ENCODE measurements around the gene SPEM2.

The SPEM2 gene

GRCh38 chr17:7423679-7424078 lies 1.7 kb upstream of the SPEM2 start:
- DNase-seq: no peak

DNA sequence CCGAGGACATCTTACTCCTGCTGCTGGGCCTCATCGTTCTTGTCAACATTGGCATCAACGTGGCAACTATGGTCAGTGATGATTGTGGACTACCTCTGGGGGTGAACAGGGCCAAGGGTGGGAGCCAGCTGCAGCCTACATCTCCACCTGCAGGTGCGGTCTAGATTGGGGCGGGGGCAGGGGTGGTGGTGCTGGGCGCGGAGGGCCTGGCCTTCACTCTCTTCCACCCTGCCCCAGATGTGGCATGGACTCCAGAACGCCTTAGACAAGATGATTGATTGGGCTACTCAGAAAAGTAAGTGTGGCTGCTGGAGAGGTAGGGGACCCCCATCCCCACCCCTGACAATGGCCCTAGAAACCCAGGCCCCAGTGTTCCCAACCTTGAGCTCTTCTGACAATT lies 340 bp downstream of the SPEM2 start:
- no peak for DNase-seq

GRCh38 chr17:7426203-7426863 lies 917 bp downstream of the SPEM2 start:
- no peak for DNase-seq

DNA sequence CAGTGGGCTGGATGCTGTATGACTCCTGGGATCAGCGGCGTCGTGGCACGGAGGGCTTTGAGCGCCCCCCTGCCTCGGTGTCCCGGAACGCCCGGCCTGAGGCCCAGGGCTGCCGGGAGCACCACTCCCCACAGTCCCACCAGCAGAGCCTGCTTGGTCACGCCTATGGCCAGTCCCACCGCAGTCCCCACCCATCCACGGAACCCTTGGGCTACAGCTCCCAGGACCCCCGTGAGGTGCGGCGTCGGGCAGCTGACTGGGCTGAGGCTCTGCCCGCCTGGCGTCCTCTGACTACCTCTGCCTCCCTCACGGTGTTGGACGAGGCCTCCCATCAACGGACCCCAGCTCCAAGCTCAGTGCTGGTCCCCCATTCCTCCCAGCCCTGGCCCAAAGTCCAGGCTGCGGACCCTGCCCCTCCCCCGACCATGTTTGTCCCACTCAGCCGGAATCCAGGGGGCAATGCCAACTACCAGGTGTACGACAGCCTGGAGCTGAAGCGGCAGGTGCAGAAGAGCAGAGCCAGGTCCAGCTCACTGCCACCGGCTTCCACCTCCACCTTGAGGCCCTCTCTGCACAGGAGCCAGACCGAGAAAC lies 1.6 kb downstream of the SPEM2 start:
- no peak for DNase-seq

DNA sequence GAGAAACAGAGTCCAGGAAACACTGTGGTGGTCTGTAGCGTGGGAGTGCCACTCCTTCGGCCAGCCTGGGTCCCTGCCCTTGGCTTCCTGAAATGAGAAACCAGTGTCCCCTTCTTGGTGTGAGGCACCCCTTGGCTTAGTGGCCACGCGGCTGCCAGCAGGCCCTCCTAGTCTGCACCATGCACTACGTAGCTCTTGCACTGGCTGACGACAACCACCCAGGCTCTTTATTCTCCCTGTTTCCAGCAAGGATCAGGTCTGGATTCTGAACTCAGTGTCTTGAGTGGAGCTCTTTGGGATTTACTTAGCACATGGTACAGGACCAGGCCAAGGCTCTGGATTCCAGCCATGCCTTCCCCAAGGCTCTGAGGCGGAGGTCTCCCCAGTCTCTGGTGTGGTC lies 2.1 kb downstream of the SPEM2 start:
- DNase-seq: no peak

GRCh38 chr17:7428557-7428956 lies 3.1 kb downstream of the SPEM2 start, which contains the start of gene SPEM3:
Gene SPEM3, plus strand, starts transcription at chr17:7428857. Its CDS starts 46 bp downstream, at chr17:7428903.
- DNase-seq: no peak

GRCh38 chr17:7429722-7430121 lies 4.3 kb downstream of the SPEM2 start:
- no peak for DNase-seq

DNA sequence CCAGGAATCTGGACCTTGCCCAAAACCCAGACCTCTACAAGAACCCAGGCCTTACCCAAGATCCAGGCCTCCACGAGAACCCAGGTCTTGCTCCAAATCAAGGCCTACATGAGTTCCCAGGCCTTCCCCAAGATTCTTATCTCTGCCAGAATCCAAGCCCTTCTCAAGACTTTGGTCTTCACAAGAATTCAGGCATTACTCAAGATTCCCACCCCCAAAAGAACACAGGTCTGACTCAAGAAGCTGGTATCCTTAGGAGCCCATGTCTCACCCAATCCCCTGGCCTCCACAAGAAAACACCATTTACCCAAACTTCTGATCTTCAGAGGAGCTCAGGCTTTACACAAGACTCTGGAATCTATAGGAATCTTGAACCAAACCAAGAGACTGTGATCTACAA lies 5.8 kb downstream of the SPEM2 start:
- no peak for DNase-seq

DNA sequence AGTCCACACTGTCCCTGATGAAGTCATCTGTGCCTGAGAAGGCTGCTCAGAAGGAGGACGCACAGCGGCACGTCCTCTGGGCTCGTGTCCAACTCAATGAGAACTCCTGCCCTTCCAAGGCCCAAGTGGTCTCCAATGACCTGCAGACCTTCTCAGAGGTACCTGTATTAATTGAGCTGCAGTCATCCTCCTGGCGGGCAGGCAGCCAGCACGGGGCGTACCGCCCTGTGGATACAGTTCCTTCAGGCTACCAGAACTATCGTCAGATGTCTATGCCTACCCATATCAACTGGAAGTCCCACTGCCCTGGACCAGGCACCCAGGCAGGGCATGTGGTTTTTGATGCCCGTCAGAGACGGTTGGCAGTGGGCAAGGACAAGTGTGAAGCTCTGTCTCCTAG lies 6.9 kb downstream of the SPEM2 start:
- no peak for DNase-seq

DNA sequence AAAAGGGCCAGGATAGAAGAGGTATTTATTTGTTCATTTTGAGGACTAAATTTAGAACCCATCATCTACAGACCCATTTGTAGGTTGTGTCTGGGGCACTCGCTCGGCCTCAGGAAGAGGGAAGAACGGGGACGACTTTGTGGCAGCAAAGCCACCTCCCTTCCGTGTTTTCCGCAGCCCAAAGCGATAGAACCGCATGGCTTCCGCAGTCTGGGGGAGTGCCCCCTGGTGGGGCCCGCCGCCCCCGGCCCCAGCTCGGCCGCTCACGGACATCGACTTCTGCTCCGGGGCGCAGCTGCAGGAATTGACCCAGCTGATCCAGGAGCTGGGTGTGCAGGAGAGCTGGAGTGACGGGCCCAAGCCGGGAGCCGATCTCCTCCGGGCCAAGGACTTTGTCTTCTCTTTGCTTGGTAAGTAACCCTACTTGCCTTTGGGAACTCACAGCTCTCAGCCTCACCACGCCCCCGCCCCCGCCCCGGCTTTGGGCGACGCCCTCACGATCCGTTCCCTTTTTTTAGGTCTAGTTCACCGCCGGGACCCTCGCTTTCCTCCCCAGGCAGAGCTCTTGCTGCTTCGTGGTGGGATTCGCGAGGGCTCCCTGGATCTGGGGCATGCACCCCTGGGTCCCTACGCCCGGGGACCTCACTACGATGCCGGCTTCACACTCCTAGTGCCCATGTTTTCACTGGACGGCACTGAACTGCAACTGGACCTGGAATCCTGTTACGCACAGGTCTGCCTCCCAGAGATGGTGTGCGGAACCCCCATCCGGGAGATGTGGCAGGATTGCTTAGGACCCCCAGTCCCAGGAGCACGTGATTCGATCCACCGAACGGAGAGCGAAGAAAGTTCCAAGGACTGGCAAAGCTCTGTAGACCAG lies 10.5 kb downstream of the SPEM2 start:
- DNase-seq: peak; percentile 37 to 42

DNA sequence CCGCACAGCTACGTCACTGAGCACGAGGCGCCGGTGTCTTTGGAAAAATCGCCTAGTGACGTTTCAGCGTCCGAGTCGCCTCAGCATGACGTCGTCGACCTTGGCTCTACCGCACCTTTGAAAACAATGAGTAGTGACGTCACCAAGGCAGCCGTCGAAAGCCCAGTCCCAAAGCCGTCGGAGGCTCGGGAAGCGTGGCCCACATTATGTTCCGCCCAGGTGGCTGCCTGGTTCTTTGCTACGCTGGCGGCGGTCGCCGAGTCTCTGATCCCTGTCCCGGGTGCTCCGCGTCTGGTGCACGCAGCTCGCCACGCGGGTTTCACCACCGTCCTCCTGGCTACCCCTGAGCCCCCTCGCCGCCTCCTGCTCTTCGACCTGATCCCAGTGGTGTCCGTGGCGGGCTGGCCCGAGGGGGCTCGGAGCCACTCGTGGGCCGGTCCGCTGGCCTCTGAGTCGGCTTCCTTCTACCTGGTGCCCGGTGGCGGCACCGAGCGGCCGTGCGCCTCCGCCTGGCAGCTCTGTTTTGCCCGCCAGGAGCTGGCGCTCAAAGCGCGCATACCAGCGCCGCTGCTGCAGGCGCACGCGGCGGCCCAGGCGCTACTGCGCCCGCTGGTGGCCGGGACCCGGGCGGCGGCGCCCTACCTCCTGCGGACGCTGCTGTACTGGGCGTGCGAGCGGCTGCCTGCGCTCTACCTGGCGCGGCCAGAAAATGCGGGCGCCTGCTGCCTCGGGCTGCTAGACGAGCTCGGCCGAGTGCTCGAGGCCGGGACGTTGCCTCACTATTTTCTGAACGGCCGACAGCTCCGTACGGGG lies 11.3 kb downstream of the SPEM2 start:
- DNase-seq: peak; percentile 69 to 80

DNA sequence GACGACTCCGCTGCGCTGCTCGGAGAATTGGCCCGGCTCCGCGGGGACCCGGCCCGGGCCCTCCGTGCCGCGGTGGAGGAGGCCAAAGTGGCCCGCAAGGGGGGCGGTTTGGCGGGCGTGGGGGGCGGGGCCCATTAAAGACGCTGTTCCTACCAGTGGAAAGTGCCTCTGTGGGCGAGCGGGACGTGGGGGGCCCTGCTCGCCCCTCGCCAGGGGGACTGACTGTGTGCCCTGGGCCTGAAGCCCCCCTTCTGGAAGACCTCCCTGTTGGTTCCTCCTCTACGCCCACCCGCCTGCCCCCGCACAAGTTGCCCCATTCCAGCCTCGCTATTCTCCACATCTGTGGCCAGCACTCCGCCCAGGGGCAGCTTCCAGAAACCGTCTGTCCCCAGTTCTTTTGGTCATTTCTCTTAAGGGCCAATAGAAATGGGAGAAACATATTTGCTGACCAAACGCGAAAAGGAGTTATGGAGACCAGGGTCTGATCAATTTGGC lies 12.0 kb downstream of the SPEM2 start:
- DNase-seq: no peak

DNA sequence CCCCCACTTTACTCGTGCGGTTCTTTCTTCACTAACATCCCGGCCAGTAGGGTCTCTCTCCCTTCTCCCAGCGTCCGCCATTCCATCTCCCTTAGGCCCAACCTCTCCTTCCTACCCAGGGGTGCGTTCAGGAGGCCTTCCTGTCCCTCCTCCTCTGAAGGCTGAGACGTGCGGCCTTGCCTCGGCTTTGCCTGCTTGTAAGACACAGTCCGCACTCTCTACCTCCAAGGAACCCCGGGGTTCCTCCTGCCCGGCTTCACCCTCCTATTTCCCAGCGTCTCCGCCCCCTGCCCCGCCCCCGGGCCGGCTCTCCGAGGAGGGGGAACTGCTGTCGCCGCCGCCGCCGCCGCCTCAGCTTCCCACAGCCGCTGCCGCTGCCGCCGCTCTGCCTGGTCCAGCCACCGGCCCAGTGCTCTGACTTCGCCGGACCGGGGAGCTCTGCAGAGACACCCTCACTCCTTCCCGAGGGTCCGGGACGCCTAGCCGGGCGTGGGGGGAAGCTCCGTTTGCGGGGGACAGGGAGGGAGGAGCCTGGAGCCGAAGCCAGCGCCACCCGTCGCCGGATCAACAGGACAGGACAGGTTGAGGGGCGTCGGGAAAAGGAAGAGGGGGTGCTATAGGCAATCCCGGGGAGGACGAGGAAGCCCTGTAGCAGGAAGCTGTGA lies 12.7 kb downstream of the SPEM2 start:
- peak; percentile 42 to 59 for DNase-seq

- DNase-seq: no peak
These were observed 13.4 kb downstream of the SPEM2 start for GRCh38 chr17:7438656-7439460.

- DNase-seq: no peak
These were observed 14.2 kb downstream of the SPEM2 start, which contains the start of gene FGF11 for GRCh38 chr17:7439462-7440112. Gene FGF11, plus strand, starts transcription at chr17:7439512. Its CDS starts 109 bp downstream, at chr17:7439621.

DNA sequence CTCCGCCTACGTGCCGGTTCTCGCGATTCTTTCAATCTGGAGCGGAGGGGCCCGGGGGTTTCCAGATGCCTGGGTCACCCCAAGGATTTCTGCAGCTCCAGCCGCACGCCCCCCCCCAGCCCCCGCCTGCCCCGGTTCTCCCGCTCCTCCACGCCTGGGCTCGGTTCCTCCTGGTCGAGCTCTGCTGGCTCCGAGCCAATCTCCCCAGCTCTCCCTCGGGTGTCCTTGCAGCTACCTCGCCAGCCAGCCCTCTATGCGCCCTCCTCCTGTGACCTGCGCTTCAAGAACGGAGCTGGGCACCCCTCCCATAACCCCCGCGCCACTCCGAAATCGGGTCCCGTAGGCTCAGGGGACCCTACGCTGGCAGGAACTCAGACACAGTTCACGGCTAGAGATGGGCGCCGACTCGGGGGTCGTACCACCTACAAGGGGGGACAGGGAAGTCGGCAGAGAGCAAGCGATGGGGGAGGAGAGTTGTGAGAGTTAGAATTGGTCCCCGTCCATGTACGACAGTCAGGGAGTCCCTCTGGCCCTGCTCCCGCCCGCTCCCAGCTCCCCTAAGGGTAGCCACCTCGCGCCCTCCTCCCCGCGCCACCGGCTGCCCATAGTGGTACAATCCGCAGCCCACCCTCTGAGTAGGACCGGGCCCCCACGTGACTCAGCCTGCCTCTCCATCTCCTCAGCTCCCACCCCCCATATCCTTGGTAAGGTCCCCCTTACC lies 14.9 kb downstream of the SPEM2 start:
- no peak for DNase-seq

DNA sequence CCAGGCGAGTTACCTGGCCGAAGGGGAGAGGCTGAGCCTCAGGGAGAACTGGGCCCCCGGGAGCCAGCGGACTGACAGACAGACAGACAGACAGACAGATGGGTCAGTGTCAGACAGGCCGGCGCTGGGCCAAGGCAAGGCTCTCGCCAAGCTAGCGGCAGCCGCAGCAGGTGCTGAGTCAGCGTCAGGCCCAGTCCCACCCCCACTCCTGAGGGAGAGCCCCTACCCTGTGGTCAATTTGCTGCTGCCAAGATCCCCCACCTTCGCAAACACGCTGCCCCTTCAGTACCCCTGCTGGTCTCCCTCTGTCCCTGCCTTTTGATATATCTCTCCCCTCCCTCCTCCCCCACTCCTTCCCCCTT lies 15.4 kb downstream of the SPEM2 start:
- DNase-seq: no peak

DNA sequence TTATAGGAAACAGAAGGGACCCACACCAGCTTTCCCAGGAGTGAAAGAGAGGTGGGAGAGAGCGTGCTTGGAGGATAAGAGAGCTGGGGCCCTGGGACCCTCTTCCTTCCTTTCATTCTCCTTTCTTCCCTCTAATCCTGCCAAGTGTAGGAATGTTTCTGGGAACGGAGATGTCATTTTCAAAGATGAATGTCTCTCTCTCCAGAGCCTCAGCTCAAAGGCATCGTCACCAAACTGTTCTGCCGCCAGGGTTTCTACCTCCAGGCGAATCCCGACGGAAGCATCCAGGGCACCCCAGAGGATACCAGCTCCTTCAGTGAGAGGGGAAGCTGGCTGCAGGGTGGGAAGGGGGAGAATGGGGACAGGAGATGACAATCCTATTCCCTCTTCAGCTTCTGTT lies 15.8 kb downstream of the SPEM2 start:
- DNase-seq: no peak

DNA sequence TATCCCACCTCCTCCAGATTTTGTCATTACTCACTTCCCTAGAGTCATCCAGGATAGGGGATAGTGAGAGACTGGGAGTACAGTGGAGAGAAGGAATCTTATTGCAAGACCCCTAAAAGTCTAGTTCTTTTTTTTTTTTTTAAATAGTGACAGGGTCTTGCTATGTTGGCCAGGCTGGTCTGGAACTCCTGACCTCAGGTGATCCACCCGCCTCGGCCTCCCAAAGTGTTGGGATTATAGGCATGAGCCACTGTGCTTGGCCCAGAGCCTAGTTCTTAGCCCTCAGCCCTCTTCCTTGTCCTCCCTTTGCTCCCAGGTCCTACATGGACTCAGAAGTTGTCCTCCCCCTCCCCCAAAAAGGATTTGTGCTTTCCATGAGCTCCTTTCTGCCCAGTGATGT lies 16.7 kb downstream of the SPEM2 start:
- DNase-seq: no peak

All from stimulated activated CD4-positive, alpha-beta T cell treated with anti-CD3 and anti-CD28 coated beads, Interleukin-2, amount 100 ng/mL, for 48 hours (primary cell).